ENCODE measurements around the gene SEC14L5.

The SEC14L5 gene

GRCh38 chr16:5017678-5017969 lies 59.5 kb downstream of the SEC14L5 start:
- H3K4me1 ChIP-seq (ENCODE audit: insufficient read depth, low read length, severe bottlenecking) = no peaks in the 10 kb centered on the region
- no peaks in the 10 kb centered on the region for H4K20me1 ChIP-seq (ENCODE audit: insufficient read depth, low read length)
- no peaks in the 10 kb centered on the region for H3K36me3 ChIP-seq (ENCODE audit: insufficient read depth, low read length)
- H3F3A ChIP-seq (ENCODE audit: insufficient read depth, low read length) = no peaks in the 10 kb centered on the region
- no peaks in the 10 kb centered on the region; the same call in 1 of the 2 replicates for H3K27me3 ChIP-seq (ENCODE audit: insufficient read depth, low read length)
- no peaks in the 10 kb centered on the region for H3K79me2 ChIP-seq (ENCODE audit: insufficient read depth, low read length)
- no peaks in the 10 kb centered on the region for H3K9me3 ChIP-seq (ENCODE audit: low read length)
- no peak overlapping the region for H2AFZ ChIP-seq (ENCODE audit: low read length)
- no peaks in the 10 kb centered on the region for H3K9me2 ChIP-seq (ENCODE audit: low read depth, low read length)
- H3K4me3 ChIP-seq (ENCODE audit: low read depth, low read length, poor library complexity, severe bottlenecking) = no peak overlapping the region
- H3K9ac ChIP-seq (ENCODE audit: low read length) = no peak overlapping the region
- H3K4me2 ChIP-seq (ENCODE audit: low read length) = no peak overlapping the region
- H3K27ac ChIP-seq (ENCODE audit: low read depth, low read length, poor library complexity, severe bottlenecking) = no peak overlapping the region
- TF ChIP-seq EZH2 (IDR thresholded peaks at IDR 0.05; ENCODE audit: borderline replicate concordance, low read length) (no peak), CTCF (IDR thresholded peaks at IDR 0.05; ENCODE audit: low read length) (no peak)

- no peak for TF ChIP-seq CTCF (IDR thresholded peaks at IDR 0.05; ENCODE audit: low read length)
- TF ChIP-seq EZH2 (IDR thresholded peaks at IDR 0.05; ENCODE audit: borderline replicate concordance, low read length) = no peak
These were observed 60.7 kb downstream of the SEC14L5 start for GRCh38 chr16:5018793-5019192.

GRCh38 chr16:5019775-5020174 lies 61.6 kb downstream of the SEC14L5 start:
- H3K36me3 ChIP-seq (ENCODE audit: insufficient read depth, low read length) = no peaks in the 10 kb centered on the region
- H4K20me1 ChIP-seq (ENCODE audit: insufficient read depth, low read length) = no peaks in the 10 kb centered on the region
- H3K4me3 ChIP-seq (ENCODE audit: low read depth, low read length, poor library complexity, severe bottlenecking) = no peak overlapping the region
- H3K4me2 ChIP-seq (ENCODE audit: low read length) = no peak overlapping the region
- no peaks in the 10 kb centered on the region for H3K9me3 ChIP-seq (ENCODE audit: low read length)
- no peak overlapping the region for H2AFZ ChIP-seq (ENCODE audit: low read length)
- TF ChIP-seq CTCF (IDR thresholded peaks at IDR 0.05; ENCODE audit: low read length) (no peak), EZH2 (IDR thresholded peaks at IDR 0.05; ENCODE audit: borderline replicate concordance, low read length) (no peak)
- H3K9ac ChIP-seq (ENCODE audit: low read length) = no peak overlapping the region
- H3F3A ChIP-seq (ENCODE audit: insufficient read depth, low read length) = no peaks in the 10 kb centered on the region
- H3K27me3 ChIP-seq (ENCODE audit: insufficient read depth, low read length) = no peaks in the 10 kb centered on the region; the same call in 1 of the 2 replicates
- no peak overlapping the region for H3K27ac ChIP-seq (ENCODE audit: low read depth, low read length, poor library complexity, severe bottlenecking)
- H3K4me1 ChIP-seq (ENCODE audit: insufficient read depth, low read length, severe bottlenecking) = no peaks in the 10 kb centered on the region
- H3K9me2 ChIP-seq (ENCODE audit: low read depth, low read length) = no peaks in the 10 kb centered on the region
- H3K79me2 ChIP-seq (ENCODE audit: insufficient read depth, low read length) = no peaks in the 10 kb centered on the region

More at GRCh38 chr16:5018793-5019192, 60.7 kb downstream of the SEC14L5 start:
- Histone ChIP-seq H3K9me3 (ENCODE audit: low read length) (no peaks in the 10 kb centered on the region), H3K79me2 (ENCODE audit: insufficient read depth, low read length) (no peaks in the 10 kb centered on the region), H4K20me1 (ENCODE audit: insufficient read depth, low read length) (no peaks in the 10 kb centered on the region), H3K9ac (ENCODE audit: low read length) (no peak overlapping the region), H3K27me3 (ENCODE audit: insufficient read depth, low read length) (no peaks in the 10 kb centered on the region; the same call in 1 of the 2 replicates), H3F3A (ENCODE audit: insufficient read depth, low read length) (no peaks in the 10 kb centered on the region), H3K4me3 (ENCODE audit: low read depth, low read length, poor library complexity, severe bottlenecking) (no peak overlapping the region), H3K9me2 (ENCODE audit: low read depth, low read length) (no peaks in the 10 kb centered on the region), H3K4me1 (ENCODE audit: insufficient read depth, low read length, severe bottlenecking) (no peaks in the 10 kb centered on the region), H3K36me3 (ENCODE audit: insufficient read depth, low read length) (no peaks in the 10 kb centered on the region), H3K4me2 (ENCODE audit: low read length) (no peak overlapping the region), H2AFZ (ENCODE audit: low read length) (no peak overlapping the region), H3K27ac (ENCODE audit: low read depth, low read length, poor library complexity, severe bottlenecking) (no peak overlapping the region)
